Osteocyte (in vitro differentiated cells): ENCODE measurements around the gene LAPTM4A. TPM values are rescaled to one million over a fixed set of nuclear protein-coding genes. Genes with fewer than 3 reads are reported as not detected.

Experiments
- DNase-seq: peaks from one replicate; pipeline ENCODE4 v3.0.0; 2021; ENCODE audit warnings: mixed read lengths; ENCODE audit not compliant: unreplicated experiment; ENCODE audit errors: extremely low spot score
- H3K27ac Mint-ChIP-seq: one replicate; pipeline ENCODE4 v1.8.0; 2021; ENCODE audit warnings: mild to moderate bottlenecking, mixed read lengths; ENCODE audit not compliant: unreplicated experiment
- H3K27me3 Mint-ChIP-seq: one replicate; pipeline ENCODE4 v1.8.0; 2021; ENCODE audit warnings: mixed read lengths; ENCODE audit not compliant: unreplicated experiment
- H3K36me3 Mint-ChIP-seq: one replicate; pipeline ENCODE4 v1.8.0; 2021; ENCODE audit warnings: mixed read lengths; ENCODE audit not compliant: unreplicated experiment
- H3K4me1 Mint-ChIP-seq: one replicate; pipeline ENCODE4 v1.8.0; 2021; ENCODE audit warnings: mixed read lengths; ENCODE audit not compliant: unreplicated experiment
- H3K4me3 Mint-ChIP-seq: one replicate; pipeline ENCODE4 v1.8.0; 2021; ENCODE audit warnings: mild to moderate bottlenecking, moderate library complexity, mixed read lengths; ENCODE audit not compliant: unreplicated experiment
- H3K9me3 Mint-ChIP-seq: one replicate; pipeline ENCODE4 v1.8.0; 2021; ENCODE audit warnings: mixed read lengths; ENCODE audit not compliant: unreplicated experiment
- total RNA-seq: library from RNA; stranded (reverse); gene quantifications from 2 replicates; pipeline ENCODE4 v1.2.1, GENCODE V29; 2021
- TF ChIP-seq, protein P1 (sequence below): fragments of 200-600 bp; sonication (generic); IDR thresholded peaks from 2 replicates; pipeline ENCODE4 v1.5.0; 2021; ENCODE audit warnings: antibody characterized with exemption, mild to moderate bottlenecking, moderate library complexity

LAPTM4A gene
- total RNA-seq, 1 donor from 2014 or later = 560 TPM

DNA sequence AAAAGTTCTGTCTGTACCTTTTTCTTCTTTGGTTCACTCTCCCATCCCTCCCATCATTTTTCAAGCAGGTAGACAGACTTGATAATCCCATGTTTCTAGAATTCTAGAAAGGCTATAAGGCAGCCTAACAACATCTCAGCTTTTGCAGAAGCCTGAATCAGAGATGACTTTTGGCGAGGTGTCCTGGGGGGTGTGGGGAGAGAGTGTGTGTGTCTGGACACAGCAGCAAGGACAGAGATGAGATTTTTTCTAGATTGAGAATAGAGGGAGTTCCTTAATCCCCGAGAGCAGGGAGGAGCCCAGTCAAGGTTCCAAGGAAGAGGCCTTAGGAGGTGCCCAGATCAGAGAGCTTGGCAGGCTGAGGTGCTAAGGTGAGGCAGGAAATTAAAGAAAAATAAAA is 22.0 kb upstream of the LAPTM4A start:
- peaks cover 48% of the 10 kb centered on the region for H3K4me1 Mint-ChIP-seq
- H3K27me3 Mint-ChIP-seq = no peaks in the 10 kb centered on the region
- H3K27ac Mint-ChIP-seq = peak overlapping the region; percentile 100
- no peak overlapping the region for H3K4me3 Mint-ChIP-seq
- TF ChIP-seq, protein P1, sequence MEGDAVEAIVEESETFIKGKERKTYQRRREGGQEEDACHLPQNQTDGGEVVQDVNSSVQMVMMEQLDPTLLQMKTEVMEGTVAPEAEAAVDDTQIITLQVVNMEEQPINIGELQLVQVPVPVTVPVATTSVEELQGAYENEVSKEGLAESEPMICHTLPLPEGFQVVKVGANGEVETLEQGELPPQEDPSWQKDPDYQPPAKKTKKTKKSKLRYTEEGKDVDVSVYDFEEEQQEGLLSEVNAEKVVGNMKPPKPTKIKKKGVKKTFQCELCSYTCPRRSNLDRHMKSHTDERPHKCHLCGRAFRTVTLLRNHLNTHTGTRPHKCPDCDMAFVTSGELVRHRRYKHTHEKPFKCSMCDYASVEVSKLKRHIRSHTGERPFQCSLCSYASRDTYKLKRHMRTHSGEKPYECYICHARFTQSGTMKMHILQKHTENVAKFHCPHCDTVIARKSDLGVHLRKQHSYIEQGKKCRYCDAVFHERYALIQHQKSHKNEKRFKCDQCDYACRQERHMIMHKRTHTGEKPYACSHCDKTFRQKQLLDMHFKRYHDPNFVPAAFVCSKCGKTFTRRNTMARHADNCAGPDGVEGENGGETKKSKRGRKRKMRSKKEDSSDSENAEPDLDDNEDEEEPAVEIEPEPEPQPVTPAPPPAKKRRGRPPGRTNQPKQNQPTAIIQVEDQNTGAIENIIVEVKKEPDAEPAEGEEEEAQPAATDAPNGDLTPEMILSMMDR = no peak
- DNase-seq = no peak
- no peaks in the 10 kb centered on the region for H3K36me3 Mint-ChIP-seq
- peaks cover 5% of the 10 kb centered on the region for H3K9me3 Mint-ChIP-seq

DNA sequence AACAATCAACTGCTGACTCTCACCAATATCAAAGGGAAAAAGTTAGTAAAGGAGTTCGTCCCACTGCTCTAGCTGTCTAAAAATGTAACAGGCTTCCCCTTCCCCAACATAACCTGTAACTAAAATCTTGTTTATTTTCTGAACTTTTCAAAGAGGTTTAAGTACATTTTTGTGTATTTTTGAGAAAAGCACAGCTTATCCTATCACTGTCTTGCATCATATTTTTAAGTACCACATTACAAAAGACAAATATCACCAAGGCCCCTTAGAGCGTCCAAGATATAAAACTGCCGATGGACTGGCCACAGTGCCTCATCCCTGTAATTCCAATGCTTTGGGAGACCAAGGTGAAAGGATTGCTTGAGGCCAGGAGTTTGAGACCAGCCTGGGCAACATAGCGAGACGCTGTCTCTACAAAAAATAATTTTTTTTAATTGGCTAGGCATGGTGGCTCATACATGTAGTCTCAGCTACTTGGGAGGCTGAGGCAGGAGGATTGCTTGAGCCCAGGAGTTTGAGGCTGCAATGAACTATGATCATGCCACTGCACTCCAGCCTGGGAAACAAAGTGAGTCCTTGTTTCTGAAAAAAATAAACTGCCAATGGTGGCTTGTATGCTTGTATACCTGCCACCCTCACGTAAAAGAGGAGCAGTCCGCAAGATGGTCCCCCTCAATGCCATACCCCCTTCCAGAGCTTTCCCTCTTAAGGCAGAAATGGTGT is 21.2 kb upstream of the LAPTM4A start:
- H3K27ac Mint-ChIP-seq = peak overlapping the region; percentile 100
- no peaks in the 10 kb centered on the region for H3K27me3 Mint-ChIP-seq
- no peak for DNase-seq
- H3K4me1 Mint-ChIP-seq = peaks cover 57% of the 10 kb centered on the region
- H3K4me3 Mint-ChIP-seq = peak overlapping the region; percentile 65
- TF ChIP-seq, protein P1 = no peak
- H3K36me3 Mint-ChIP-seq = peaks cover 2% of the 10 kb centered on the region
- peaks cover 8% of the 10 kb centered on the region for H3K9me3 Mint-ChIP-seq

DNA sequence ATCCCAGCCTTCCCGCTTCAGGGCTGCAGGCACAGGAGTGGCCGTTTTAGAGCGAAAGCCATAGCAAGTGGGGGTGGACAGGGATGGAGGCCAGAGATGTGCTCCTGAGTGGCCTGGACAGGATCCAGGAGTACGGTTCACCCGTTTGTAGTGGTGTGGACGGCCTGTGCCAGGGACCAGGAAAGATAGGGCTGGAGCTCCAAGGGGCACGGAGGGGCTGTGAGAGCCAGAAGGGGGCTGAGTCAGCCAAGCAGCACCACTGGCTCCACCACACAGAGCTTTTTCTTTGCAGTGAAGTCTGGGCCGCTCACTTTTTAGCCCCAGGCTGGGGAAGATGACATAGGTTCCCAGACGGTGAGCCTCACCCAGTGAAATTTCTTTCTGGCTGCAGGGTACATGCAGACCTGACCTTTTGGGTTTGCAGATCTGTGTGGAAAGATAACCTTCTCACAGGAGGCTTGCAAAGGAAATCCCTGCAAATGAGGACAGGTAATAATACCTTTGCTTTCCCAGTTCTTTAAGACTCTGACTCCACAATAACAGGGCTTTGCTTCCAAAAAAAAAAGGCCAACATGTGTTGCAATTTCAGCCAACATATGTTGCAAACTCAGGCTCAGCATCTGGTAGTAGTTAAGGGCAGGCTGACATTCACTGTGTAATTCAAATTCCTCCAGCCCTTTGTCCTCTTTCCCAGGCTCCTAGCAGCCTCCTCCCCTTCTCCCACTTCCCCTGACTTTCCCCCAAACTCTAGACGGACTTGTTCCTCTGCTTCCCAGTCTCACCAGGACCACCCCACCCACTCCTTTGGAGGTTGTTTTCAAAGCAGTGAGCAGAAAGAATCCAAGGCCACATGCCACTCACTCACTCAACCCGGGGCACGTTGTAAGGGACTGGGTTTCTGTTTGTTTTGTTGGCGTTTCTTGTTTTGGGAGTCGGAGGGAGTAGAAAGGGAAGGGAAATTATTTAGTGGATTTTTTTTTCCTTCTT is 20.3 kb upstream of the LAPTM4A start:
- peaks cover 4% of the 10 kb centered on the region for H3K36me3 Mint-ChIP-seq
- peak overlapping the region; percentile 65 for H3K4me3 Mint-ChIP-seq
- peaks cover 64% of the 10 kb centered on the region for H3K4me1 Mint-ChIP-seq
- TF ChIP-seq, protein P1 = no peak
- peak overlapping the region; percentile 100 for H3K27ac Mint-ChIP-seq
- H3K27me3 Mint-ChIP-seq = no peaks in the 10 kb centered on the region
- H3K9me3 Mint-ChIP-seq = peaks cover 5% of the 10 kb centered on the region
- peak; percentile 89 for DNase-seq

DNA sequence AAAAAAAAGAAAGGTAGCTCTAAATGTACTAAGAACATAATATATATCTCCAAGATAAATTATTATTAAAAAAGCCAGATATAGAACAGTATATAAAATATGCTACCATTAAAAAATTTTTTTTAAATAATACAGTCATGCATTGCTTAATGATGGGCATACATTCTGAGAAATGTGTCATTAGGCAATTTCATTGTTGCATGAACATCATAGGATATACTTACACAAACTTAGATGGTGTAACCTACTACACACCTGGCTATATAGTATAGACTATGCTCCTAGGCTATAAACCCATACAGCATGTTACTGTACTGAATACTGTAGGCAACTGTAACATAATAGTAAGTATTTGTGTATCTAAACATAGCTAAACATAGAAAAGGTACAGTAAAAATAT is 18.3 kb upstream of the LAPTM4A start:
- no peaks in the 10 kb centered on the region for H3K27me3 Mint-ChIP-seq
- TF ChIP-seq, protein P1 = no peak
- no peak for DNase-seq
- H3K36me3 Mint-ChIP-seq = peaks cover 5% of the 10 kb centered on the region
- H3K4me3 Mint-ChIP-seq = no peak overlapping the region
- H3K27ac Mint-ChIP-seq = peak overlapping the region; percentile 100
- H3K4me1 Mint-ChIP-seq = peaks cover 79% of the 10 kb centered on the region
- H3K9me3 Mint-ChIP-seq = peaks cover 8% of the 10 kb centered on the region
